AG09319 (cell line): ENCODE results near the gene ATP8B1.

Source experiments
- DNase-seq: peaks from one replicate; pipeline ENCODE4 v3.0.0-alpha.2; 2010; ENCODE audit warnings: low read depth; ENCODE audit errors: extremely low read depth
- TF ChIP-seq, protein P1 (sequence below): IDR thresholded peaks from 2 replicates; pipeline ENCODE4 v1.5.1; 2011; ENCODE audit warnings: low read depth, mild to moderate bottlenecking, inconsistent platforms, low read length, moderate library complexity

ATP8B1 gene

GRCh38 chr18:57710226-57710625, 92.9 kb downstream of the ATP8B1 start:
- no peak for DNase-seq

DNA sequence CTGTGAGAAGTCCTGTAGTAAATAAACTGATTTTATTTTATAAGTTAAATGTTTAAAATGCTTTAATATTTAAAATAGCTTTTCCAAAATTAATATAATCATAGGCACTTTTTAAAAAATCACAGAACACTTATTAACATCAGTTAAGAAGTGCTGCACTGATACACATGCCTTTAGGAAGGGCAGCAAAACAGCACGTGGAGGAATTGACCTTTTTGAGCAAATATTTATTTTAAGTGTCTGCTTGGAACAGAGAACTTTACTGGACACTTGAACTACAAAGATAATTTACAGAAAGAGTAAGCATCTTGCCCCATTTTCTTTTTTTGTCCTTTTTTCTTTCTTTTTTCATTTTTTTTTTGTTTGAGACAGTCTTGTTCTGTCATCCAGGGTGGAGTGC, 93.8 kb downstream of the ATP8B1 start:
- DNase-seq, result no peak
- TF ChIP-seq, protein P1, sequence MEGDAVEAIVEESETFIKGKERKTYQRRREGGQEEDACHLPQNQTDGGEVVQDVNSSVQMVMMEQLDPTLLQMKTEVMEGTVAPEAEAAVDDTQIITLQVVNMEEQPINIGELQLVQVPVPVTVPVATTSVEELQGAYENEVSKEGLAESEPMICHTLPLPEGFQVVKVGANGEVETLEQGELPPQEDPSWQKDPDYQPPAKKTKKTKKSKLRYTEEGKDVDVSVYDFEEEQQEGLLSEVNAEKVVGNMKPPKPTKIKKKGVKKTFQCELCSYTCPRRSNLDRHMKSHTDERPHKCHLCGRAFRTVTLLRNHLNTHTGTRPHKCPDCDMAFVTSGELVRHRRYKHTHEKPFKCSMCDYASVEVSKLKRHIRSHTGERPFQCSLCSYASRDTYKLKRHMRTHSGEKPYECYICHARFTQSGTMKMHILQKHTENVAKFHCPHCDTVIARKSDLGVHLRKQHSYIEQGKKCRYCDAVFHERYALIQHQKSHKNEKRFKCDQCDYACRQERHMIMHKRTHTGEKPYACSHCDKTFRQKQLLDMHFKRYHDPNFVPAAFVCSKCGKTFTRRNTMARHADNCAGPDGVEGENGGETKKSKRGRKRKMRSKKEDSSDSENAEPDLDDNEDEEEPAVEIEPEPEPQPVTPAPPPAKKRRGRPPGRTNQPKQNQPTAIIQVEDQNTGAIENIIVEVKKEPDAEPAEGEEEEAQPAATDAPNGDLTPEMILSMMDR, result no peak

More at GRCh38 chr18:57710226-57710625, 92.9 kb downstream of the ATP8B1 start:
- TF ChIP-seq, protein P1, result no peak

DNA sequence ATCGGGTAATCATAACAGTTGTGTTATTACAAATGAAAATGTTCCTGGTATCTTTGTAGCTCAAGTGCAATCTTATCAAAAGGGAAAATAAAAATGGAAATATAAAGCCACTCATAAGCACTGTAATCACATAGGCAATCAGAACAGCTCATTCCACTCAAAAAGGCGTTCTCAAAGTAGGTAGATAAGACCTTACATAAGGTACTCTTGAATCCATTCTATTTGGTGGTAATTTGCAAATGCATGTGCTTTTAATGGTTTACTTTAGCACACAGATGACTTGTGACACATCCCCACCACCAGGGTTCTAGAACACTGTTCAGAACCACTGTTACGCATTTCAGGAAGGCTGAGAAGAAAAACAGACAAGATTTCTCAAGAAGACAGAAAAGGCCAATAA, 94.8 kb downstream of the ATP8B1 start:
- TF ChIP-seq, protein P1, result no peak
- DNase-seq, result no peak

DNA sequence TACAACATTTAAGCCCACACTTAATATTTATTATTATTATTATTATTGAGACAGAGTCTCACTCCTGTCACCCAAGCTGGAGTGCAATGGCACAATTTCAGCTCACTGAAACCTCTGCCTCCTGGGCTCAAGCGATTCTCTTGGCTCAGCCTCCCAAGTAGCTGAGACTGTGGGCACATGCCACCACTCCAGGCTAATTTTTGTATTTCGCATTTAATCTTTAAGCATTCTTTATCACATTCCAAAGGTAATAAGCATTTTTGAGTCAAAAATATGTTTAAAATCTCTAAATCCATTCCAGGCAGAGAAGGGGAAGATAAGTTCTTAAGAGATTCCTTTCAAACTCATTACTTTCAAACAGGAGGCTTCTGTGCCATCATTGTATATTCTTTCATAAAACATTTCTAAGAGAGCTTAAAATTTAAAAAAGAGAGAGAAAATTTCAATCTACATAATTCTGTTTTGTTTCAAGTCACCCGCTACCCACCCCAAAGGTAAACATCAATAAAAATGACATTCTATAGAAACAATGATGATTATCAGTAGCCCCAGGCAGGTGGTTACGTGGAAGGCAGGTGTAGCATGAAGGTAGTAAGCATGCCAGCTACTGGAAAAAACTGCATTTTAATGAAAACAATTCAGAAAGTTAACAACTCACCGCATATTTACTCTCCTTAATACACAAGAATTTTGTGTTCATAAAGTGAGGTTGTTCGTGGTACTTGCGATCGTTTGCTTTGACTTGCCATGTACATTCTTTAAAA, 97.1 kb downstream of the ATP8B1 start:
- TF ChIP-seq, protein P1, result no peak
- DNase-seq, result no peak

- no peak for DNase-seq
- TF ChIP-seq, protein P1, result no peak
Measured at GRCh38 chr18:57705011-57705410, 98.1 kb downstream of the ATP8B1 start.

DNA sequence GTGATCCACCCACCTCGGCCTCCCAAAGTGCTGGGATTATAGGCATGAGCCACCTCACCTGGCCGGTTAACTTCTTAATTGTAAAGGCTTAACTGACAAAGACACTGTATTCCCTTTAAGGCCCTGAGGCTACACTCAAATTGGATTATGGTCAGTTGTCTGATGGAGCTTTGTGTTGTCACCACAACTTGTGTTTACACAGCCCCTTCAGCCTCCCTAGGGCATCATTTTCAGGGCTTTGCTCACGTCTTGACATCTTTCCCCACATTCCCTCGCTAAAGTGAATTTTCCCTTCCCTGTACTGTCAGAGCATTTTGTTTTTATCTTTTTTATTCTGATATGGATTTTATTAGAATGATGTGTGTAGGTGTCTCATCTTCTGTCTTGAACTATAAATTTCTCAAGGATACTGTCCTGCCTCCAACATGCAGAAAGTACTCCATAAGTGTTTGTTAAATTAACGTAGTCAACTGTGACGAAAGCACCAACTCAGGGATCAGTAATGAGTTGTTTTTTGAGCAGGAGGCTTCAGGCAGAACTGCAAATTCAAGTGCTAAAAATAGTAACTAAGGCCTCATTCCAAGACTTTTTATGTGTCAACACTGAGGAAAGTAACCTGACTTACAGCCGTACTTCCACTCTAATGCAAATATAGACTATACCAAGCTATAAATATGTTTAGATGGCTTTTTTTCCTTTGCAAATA, 104.4 kb downstream of the ATP8B1 start:
- TF ChIP-seq, protein P1, result no peak
- no peak for DNase-seq

- DNase-seq, result no peak
Measured at GRCh38 chr18:57697426-57697825, 105.7 kb downstream of the ATP8B1 start.

More at GRCh38 chr18:57697426-57697825, 105.7 kb downstream of the ATP8B1 start:
- TF ChIP-seq, protein P1, result no peak
